ENCODE measurements around the gene RNF157. TPM values are rescaled to one million over a fixed set of nuclear protein-coding genes. Genes with fewer than 3 reads are reported as not detected.
A peak's percentile ranks its signal among the peaks of the same experiment; 100 is the strongest.

Gene RNF157
- total RNA-seq, 4 donors from 2014 or later: 0.85 to 3.4 (median 1.3) TPM

DNA sequence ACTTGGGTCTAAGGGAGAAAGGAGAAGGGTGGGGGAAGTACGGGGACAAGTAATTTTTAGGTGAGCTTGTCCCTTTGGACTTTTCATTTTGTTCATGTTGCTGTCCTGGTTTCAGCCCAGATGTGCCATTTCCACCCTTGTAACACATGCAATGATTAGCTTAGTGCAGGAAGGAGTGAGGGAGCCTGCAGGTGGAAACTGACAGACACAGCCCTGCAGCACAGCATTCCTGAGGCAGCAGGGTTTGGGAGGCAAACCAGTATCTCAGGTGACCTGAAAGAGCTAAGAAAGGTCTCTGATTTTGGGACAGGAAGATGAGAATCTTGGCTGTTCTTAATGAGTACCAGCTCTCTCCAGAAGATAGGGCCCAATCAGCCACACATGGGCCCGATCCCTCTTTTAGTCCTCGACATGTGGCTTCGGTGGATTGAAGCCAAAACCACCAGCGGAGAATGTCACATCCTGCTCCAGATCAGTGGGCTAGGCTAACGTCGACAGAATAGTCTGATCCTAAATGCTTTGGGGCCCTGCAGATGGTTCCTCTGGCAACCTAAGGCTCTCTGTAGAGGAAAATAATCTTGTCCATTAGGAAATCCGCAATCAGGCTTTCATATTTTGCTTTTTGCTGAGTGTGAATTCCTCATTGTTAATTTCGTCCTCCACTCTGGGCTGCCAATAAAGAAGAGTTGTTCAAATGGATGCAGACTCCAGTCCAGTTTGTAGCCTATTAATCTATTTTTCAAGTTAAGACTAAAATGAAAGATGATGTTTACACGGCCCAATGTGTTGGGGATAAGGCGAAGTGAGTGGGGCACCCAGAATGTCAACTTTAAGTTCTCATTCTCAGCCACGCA is 3.8 kb upstream of the RNF157 start:
- peaks cover 23% of the 10 kb centered on the region for H3K4me1 ChIP-seq
- H3K9me3 ChIP-seq: no peaks in the 10 kb centered on the region
- H3K4me3 ChIP-seq: no peak overlapping the region
- WGBS: 65% methylated on average over 12 of the region's 12 CpGs
- H3K27ac ChIP-seq: no peak overlapping the region
- peaks cover 13% of the 10 kb centered on the region for H3K27me3 ChIP-seq
- TF ChIP-seq POLR2AphosphoS5 (IDR thresholded peaks at IDR 0.05): no peak
- TF ChIP-seq POLR2A (IDR thresholded peaks at IDR 0.05): no peak
- no peak for TF ChIP-seq CTCF (IDR thresholded peaks at IDR 0.05)
- no peak for TF ChIP-seq EP300 (IDR thresholded peaks at IDR 0.05)
- no peaks in the 10 kb centered on the region for H3K36me3 ChIP-seq
- peak in 1 of 2 donors; percentile 57 for DNase-seq (ENCODE audit: low spot score in 2 of 2)

DNA sequence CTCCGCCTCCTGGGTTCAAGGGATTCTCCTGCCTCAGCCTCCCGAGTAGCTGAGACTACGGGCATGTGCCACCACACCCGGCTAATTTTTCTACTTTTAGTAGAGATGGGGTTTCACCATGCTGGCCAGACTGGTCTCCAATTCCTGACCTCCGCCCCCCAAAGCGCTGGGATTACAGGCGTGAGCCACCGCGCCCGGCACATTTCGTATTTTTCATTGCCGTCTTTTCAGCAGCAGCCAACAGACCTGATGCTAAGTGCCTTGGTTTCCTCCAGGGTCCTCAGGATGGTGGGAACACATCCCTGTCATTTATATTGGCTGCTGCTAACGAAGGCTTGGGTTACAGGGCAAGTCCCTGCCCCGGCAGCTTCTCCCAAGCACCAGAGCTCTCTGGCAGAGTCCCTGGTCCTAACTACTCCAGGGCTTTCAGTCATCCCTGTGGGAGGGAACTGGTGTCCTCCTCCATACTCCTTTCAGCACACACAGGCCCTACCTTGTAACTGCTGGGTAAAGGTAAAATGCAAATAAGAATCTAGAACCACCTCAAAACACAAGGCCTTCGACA is 1.5 kb upstream of the RNF157 start:
- peaks cover 24% of the 10 kb centered on the region for H3K4me1 ChIP-seq
- no peaks in the 10 kb centered on the region for H3K9me3 ChIP-seq
- H3K27me3 ChIP-seq: peaks cover 17% of the 10 kb centered on the region
- peak overlapping the region; percentile 66 for H3K4me3 ChIP-seq
- 93% methylated on average over 15 of the region's 15 CpGs for WGBS
- TF ChIP-seq CTCF (IDR thresholded peaks at IDR 0.05) (no peak), POLR2AphosphoS5 (IDR thresholded peaks at IDR 0.05) (no peak), POLR2A (IDR thresholded peaks at IDR 0.05) (no peak), EP300 (IDR thresholded peaks at IDR 0.05) (no peak)
- DNase-seq (ENCODE audit: low spot score in 2 of 2): peak in 1 of 2 donors; percentile 52
- no peaks in the 10 kb centered on the region for H3K36me3 ChIP-seq
- H3K27ac ChIP-seq: no peak overlapping the region

DNA sequence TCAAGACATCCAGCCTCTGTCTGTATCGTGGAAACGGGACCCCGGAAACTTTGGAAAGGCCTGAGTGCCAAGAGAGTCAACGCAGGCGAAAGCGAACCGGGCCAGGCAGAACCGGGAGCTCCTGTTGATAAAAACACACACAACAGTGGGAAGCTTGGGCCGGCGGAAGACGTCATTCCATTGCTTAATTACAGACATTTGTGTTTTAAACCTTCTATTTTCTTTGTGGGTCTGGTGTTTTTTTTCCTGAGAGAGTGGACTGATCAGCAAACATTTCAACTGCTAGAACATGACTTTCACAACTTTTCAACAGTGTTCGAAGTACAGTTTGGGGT is 878 bp upstream of the RNF157 start:
- Histone ChIP-seq H3K36me3 (no peaks in the 10 kb centered on the region), H3K27me3 (peaks cover 17% of the 10 kb centered on the region), H3K4me3 (peak overlapping the region; percentile 66), H3K27ac (no peak overlapping the region), H3K9me3 (no peaks in the 10 kb centered on the region), H3K4me1 (peaks cover 24% of the 10 kb centered on the region)
- peak in 1 of 2 donors; percentile 67 for DNase-seq (ENCODE audit: low spot score in 2 of 2)
- TF ChIP-seq POLR2AphosphoS5 (IDR thresholded peaks at IDR 0.05) (no peak), POLR2A (IDR thresholded peaks at IDR 0.05) (no peak), EP300 (IDR thresholded peaks at IDR 0.05) (no peak), CTCF (IDR thresholded peaks at IDR 0.05) (no peak)
- 9% methylated on average over 12 of the region's 12 CpGs for WGBS

GRCh38 chr17:76239538-76240274 is 587 bp downstream of the RNF157 start:
- Histone ChIP-seq H3K4me1 (peaks cover 24% of the 10 kb centered on the region), H3K4me3 (peak overlapping the region; percentile 66)
- TF ChIP-seq CTCF (IDR thresholded peaks at IDR 0.05): no peak
- no peak for TF ChIP-seq EP300 (IDR thresholded peaks at IDR 0.05)
- TF ChIP-seq POLR2A (IDR thresholded peaks at IDR 0.05): no peak
- no peak for TF ChIP-seq POLR2AphosphoS5 (IDR thresholded peaks at IDR 0.05)

More at GRCh38 chr17:76239538-76240274, 587 bp downstream of the RNF157 start:
- peak in 1 of 2 donors; percentile 45 for DNase-seq (ENCODE audit: low spot score in 2 of 2)
- H3K9me3 ChIP-seq: no peaks in the 10 kb centered on the region
- H3K27ac ChIP-seq: no peak overlapping the region
- 9% methylated on average over 1 of the region's 75 CpGs for WGBS
- H3K27me3 ChIP-seq: peaks cover 17% of the 10 kb centered on the region
- H3K36me3 ChIP-seq: no peaks in the 10 kb centered on the region
